GM18526 (cell line): ENCODE measurements around the gene MRTFA.

Experiments used
- POLR2A ChIP-seq: IDR thresholded peaks from 3 replicates; pipeline ENCODE4 v1.6.1; 2011; ENCODE audit not compliant: insufficient read length; ENCODE audit errors: extremely low read depth

The MRTFA gene

DNA sequence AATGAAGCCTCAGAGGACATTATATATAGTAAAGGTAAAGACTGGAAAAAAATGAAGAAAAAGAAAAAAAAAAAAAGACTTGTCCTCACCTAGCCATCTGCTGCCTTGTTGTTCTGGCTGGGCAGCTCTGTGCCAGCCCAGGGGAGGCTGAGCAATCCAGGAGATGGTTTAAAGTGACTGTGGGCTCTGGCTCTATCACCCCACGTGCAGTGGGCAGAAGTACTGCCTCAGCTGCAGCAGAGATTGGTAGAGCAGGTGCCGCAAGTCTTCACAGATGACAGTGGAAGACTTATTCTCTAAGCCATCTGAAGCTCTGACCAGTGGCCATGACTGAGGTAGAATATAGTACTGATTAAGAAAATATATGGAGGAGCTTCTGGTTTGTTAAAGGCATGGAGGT is 203.9 kb downstream of the MRTFA start:
- no peak for TF ChIP-seq POLR2A

DNA sequence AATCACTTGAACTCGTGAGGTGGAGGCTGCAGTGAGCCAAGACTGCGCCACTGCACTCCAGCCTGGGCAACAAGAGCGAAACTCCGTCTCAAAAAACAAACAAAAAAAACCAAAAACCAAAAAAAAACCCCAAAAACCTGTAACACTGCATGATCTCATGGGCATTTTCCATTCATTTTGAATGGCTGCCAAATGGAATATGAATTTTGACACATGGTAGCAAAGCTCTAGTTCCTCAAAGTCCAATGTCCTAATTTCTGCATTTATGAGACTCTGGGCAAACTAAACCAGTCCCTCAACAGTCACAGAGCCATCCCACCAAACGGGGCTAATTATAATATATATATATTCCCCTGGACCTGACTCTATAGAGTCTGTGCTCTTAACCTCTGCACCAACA is 204.4 kb downstream of the MRTFA start:
- TF ChIP-seq POLR2A, result no peak

DNA sequence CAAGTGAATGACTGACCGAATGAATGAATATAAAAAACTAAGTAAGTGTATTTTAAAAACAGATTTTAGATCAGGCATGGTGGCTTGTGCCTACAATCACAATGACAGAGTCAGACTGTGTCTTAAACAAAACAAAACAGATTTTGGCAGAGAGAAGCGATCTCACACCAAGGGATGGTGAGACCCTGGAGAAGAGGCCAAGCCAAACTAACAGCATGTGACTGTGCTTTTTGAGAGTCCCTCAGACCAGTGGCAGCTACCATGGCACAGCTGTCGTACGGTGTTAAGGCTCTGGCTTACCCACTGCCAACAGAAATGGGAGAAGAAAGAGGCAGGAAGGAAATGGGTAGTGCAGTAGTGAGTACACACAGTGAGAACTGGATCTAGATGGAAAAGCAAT is 205.5 kb downstream of the MRTFA start:
- no peak for TF ChIP-seq POLR2A

DNA sequence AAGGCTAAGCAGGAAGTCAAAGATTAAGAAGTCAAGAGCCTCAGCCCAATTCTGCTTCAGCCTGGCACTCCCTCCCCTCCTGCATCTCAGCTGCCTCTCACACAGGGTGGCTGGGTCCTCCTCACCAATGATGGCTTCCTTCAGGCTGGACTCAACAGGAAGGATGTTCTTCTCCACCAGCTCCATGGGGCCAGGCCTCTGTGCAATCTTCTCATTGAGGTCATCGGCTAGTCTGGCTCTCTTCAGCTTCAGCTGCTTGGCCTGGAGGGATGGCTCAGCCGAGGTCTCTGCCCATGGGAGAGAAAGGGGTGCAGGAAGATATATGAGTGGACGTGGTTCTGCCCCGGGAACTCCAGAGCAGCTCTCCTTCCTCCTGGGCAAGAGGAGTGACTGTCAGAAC is 207.0 kb downstream of the MRTFA start:
- TF ChIP-seq POLR2A, result no peak

DNA sequence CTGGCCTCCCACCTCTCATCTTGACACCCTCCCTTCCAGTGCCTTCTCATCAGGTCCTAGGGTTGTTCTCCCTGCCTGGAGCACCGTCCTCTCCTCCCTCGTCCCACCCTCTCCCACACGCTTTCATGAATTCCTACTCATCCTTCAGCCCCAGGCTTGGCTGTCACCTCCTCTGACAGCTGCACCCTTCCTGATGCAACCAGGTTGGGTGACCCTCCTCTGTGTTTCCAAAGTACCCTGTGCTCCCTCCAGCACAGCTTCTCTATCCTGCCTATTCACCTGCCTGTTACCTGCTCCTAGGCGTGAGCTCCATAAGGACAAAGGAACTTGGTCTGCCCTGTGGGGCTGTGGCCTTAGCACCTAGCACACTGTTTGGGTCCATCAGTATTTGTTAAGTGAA is 207.7 kb downstream of the MRTFA start:
- no peak for TF ChIP-seq POLR2A

DNA sequence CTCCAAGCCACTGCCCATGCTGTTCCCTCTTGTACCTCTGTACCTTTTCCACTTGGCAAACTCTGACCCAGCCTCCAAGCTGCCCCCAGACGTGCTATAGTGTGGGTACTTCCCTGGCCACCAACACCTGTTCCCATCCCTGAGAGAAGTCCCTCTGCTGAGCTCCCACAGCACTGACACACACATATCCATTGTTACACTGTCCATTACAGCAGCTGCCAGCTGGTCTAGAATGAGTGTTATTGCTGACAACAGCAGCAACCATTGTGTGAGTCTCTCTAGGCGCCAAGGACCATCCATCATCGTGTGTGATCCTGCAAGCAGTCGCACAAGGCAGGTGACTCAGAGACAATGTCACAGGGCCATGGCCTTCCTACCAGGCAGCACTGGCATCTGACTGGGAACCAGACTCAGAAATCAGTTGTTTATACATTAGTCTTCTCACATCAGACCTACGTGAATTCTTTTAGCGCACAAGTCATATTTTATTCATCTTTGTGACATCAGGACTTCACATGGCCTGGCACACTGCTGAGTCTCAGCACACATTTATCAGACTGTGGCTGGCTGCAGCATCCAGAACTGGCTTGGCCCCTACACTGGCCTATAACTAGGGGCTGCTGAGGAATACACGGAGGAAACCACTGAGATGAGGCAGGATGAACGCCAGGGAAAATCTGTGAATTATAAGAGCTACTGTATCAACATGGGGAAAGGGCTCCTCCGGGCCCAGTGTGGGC is 209.8 kb downstream of the MRTFA start:
- no peak for TF ChIP-seq POLR2A

DNA sequence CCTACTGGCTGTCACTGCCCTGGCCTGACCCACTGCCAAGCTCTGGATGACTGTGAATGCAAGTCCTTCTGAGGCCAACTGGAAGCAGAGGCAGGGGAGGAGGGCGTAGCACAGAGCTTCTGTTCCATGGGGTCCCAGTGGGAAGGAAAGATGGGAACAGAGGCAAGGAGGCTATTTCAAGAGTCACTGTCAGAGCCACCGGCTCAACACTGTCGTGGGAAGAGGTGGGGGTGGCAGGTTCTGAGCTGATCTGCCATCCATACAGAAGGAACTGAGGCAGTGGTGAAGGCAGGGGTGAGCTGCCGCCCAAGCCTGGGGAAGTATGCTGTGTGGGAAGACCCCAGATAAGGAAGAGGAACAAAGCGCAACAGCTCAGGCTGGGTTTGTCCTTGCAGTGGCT is 211.4 kb downstream of the MRTFA start:
- TF ChIP-seq POLR2A, result no peak

- TF ChIP-seq POLR2A, result no peak
These were observed 212.5 kb downstream of the MRTFA start for GRCh38 chr22:40423882-40424640.

DNA sequence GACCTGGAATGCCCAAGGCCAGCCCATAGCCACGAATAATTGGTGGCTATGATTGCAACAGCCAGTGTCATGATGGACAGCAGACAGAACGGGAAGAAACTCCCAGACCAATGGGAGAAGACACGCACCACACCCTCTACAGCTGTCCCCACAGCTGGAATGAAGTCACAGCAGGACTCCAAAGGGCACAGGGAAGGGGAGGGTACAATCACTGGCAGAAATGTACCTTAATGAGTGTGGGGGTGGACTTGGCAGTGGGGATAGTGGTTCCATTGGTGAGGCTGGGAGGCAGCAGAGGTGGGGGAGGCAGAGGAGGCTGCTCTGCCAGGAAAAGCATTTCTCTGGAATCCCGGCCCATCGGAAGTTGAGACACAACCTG is 213.2 kb downstream of the MRTFA start:
- no peak for TF ChIP-seq POLR2A

GRCh38 chr22:40422558-40423309 is 213.8 kb downstream of the MRTFA start:
- TF ChIP-seq POLR2A, result no peak

GRCh38 chr22:40421941-40422340 is 214.6 kb downstream of the MRTFA start:
- no peak for TF ChIP-seq POLR2A

DNA sequence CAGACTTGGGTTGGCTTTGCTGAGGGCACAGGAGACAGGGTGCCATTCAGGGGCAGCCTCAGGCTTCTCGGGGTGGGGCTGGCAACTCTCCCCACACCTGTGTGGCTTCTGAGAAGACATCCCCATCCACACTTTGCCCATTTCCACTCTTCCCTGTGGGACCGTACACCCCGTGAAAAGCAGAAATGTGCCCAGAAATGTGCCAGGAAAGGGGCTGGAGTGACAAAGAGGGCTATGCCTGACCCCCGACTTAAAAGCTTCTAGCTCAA is 215.5 kb downstream of the MRTFA start:
- no peak for TF ChIP-seq POLR2A

GRCh38 chr22:40420341-40421081 is 216.0 kb downstream of the MRTFA start:
- TF ChIP-seq POLR2A, result no peak

GRCh38 chr22:40419718-40420117 is 216.8 kb downstream of the MRTFA start:
- TF ChIP-seq POLR2A, result no peak

DNA sequence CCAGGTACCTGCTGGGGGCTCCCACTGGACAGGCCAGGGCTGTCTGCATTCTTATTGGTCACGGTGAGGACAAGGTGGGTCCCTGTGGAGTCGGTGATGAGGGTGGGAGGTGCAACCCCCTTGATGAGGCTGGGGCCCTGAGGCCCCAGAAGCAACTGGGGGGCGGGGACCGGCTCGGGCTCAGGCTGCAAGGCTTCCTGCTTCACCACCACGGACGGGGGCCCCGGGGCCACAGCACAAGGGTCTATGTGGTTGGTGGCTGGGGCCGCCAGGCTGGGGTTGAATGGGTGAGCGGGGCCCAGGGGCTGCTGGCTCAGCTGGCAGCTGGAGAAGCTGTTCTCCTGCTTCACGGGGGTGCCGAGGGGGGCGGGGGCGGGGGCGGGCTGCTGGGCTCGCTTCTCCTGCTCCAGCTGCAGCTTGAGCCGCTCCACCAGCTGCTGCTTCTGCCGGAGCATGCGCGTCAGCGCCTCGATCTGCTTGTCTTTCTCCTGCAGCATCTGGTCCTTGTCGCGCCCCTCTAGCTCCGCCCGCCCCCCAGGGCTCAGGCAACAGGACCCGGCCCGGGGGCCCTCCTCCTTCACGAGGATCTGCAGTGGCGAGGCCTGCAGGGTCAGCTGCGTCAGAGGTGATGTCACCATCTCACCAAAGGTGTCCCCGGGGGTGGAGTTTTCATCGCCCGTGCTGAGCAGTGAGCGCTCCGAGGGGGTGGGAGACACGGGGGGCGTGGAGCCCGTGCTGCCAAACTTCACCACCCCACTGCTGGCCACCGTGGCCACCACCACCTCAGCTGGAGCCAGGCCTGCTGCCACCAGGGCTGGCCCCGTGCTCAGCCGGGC is 217.9 kb downstream of the MRTFA start:
- TF ChIP-seq POLR2A, result no peak

DNA sequence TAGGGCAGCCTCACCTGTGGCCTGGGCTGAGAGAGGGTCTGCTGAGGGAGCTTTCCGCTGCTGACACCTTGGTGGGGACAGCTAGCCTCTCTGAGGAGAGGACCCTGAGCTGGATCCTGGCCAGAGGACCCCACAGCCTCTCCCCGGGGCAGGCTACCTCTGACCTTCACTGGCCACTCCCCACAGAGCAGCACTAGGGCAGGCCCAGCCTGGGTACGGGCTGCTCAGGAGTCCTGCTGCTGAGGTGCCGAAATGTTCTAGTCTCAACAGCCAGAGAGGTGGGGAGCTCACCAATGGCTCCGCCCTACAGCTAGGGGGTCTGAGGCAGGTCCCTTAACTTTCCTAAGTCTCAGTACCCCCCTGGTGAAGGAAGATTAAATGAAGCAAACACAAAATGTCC is 218.6 kb downstream of the MRTFA start:
- TF ChIP-seq POLR2A, result no peak
